ENCODE results near the gene CACNG6.

Gene CACNG6

DNA sequence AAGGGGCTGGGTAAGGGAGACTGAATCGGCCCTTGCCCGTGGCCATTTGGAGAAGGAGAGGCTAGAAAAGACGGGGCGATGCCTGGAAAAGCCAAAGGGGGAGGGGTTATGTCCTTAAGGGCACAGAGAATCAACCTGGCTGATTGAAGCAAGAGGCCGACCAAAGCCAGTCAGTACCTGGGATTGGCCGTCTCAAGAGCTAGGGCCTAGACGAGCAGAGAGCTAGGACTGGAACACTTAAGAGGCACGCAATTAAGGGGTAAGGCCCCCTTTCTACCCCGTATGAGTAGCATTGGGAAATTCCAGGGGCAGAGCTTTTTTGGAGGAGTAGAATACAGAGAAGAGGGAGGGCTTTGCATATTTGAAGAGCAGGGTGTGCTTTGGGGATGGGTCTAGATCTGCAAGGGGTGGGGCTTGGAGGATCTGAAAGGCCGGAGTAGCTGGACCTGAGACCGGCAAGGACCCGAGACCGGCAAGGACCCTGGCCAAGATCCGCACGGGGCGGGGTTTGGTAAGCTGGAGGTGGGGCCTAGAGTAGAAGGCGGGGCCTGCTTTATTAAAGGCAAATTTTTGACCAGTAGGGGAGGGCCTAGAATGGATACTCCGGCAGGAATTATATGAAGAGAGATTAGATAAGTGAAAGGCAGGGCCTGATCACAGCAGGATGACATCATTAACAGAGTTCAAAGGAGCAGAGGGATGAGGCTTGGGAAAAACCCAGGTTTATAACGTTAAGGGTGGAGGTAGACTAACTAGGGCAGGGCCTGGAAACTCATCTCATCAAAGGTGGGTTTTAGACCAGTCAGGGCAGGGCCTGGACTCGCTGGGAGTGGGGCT is 10.7 kb upstream of the CACNG6 start:
- no peak overlapping the region for H3K4me3 ChIP-seq (ENCODE audit: low read depth, low read length)
- no peak for DNase-seq (ENCODE audit: low read depth)
- TF ChIP-seq, protein P1, sequence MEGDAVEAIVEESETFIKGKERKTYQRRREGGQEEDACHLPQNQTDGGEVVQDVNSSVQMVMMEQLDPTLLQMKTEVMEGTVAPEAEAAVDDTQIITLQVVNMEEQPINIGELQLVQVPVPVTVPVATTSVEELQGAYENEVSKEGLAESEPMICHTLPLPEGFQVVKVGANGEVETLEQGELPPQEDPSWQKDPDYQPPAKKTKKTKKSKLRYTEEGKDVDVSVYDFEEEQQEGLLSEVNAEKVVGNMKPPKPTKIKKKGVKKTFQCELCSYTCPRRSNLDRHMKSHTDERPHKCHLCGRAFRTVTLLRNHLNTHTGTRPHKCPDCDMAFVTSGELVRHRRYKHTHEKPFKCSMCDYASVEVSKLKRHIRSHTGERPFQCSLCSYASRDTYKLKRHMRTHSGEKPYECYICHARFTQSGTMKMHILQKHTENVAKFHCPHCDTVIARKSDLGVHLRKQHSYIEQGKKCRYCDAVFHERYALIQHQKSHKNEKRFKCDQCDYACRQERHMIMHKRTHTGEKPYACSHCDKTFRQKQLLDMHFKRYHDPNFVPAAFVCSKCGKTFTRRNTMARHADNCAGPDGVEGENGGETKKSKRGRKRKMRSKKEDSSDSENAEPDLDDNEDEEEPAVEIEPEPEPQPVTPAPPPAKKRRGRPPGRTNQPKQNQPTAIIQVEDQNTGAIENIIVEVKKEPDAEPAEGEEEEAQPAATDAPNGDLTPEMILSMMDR (IDR thresholded peaks at IDR 0.05; ENCODE audit: low read depth, low read length, missing control alignments), result no peak

DNA sequence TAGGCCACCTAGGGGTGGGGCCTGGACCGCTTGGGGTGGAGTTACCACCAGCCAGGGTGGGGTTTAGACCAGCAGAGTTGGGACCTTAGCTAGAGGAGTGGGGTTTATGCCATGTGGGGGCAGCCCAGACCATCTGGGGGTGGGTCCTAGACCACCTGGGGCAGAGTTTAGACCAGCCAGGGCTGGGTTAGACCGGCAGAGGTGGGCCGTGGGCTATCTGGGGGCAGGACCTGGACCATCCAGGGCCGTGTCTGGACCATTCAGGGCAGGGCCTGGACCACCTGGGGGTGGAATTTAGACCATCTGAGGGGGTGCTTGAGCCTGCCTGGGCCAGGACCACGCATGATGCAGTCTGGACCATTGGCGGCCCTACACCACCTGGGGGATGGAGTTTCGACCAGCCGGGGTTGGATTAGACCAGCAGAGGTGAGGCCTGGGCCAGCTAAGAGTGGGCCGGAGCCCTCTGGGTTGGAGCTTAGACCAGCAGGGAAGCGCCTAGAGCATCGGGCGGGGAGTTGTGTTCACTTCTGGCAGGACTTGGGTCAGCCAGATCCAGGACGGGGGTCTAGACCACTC is 10.0 kb upstream of the CACNG6 start:
- TF ChIP-seq, protein P1 (IDR thresholded peaks at IDR 0.05; ENCODE audit: low read depth, low read length, missing control alignments), result no peak
- no peak for DNase-seq (ENCODE audit: low read depth)
- H3K4me3 ChIP-seq (ENCODE audit: low read depth, low read length), result no peak overlapping the region

DNA sequence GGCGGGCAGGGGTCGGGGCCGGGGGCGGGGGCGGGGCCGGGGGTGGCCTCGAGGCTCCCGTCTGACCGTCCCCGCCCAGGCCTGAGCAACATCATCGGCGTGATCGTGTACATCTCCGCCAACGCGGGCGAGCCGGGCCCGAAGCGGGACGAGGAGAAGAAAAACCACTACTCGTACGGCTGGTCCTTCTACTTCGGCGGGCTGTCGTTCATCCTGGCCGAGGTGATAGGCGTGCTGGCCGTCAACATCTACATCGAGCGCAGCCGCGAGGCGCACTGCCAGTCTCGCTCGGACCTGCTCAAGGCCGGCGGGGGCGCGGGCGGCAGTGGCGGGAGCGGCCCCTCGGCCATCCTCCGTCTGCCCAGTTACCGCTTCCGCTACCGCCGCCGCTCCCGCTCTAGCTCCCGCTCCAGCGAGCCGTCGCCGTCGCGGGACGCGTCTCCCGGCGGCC is 9.4 kb upstream of the CACNG6 start:
- TF ChIP-seq, protein P1 (IDR thresholded peaks at IDR 0.05; ENCODE audit: low read depth, low read length, missing control alignments), result no peak
- H3K4me3 ChIP-seq (ENCODE audit: low read depth, low read length), result no peak overlapping the region
- DNase-seq (ENCODE audit: low read depth), result no peak

DNA sequence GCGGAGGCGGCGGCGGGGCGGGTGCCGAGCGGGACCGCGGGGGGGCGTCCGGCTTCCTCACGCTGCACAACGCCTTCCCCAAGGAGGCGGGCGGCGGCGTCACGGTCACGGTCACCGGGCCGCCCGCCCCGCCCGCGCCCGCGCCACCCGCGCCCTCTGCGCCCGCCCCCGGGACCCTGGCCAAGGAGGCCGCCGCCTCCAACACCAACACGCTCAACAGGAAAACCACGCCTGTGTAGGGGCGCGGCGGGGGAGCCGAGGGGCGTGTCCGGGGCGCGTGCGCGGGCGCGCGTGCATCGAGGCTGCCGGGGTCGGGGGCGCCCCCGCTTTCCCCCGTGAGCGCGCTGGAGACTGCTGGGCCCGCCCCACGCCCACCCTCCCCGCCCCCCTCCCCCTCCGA is 8.8 kb upstream of the CACNG6 start:
- TF ChIP-seq, protein P1 (IDR thresholded peaks at IDR 0.05; ENCODE audit: low read depth, low read length, missing control alignments), result no peak
- H3K4me3 ChIP-seq (ENCODE audit: low read depth, low read length), result no peak overlapping the region
- no peak for DNase-seq (ENCODE audit: low read depth)

DNA sequence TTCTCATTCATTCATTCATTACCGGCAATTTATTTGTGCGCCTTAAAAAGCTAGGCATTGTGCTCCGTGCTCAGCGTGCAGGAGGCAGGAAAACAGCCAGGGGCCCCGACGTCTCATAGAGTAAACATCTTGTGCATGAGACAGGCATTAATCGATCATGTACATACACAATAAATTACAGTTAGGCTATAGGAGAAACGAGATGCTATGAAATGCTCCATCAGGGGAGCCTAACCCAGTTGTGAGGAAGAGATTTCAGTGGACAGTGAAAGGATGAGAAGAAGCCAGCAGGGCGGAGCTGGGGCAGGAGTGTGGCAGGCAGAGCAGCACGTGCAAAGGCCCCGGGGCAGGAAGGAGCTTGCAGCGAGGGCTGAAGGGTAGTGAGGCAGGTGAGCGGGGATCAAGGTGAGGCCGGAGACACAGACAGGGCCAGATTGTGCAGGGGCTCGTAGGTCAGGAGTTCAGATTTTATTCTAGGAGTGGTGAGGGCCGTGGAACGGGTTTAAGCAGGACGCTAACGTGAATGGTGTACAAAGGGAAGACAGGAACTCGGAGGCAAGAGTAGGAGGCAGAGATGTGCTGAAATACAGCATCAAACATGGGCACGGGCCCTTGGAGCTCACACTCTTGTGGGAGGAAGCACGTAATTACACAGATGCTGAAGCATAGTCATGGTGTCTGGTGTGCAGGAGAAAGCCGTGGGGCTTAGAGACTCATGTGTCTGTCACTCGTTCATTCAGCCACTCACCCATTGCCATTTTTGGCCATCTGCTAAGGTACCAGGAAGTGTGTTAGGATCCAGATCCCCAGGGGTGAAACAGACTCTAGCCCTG is 7.8 kb upstream of the CACNG6 start:
- DNase-seq (ENCODE audit: low read depth), result no peak
- TF ChIP-seq, protein P1 (IDR thresholded peaks at IDR 0.05; ENCODE audit: low read depth, low read length, missing control alignments), result no peak
- no peak overlapping the region for H3K4me3 ChIP-seq (ENCODE audit: low read depth, low read length)

DNA sequence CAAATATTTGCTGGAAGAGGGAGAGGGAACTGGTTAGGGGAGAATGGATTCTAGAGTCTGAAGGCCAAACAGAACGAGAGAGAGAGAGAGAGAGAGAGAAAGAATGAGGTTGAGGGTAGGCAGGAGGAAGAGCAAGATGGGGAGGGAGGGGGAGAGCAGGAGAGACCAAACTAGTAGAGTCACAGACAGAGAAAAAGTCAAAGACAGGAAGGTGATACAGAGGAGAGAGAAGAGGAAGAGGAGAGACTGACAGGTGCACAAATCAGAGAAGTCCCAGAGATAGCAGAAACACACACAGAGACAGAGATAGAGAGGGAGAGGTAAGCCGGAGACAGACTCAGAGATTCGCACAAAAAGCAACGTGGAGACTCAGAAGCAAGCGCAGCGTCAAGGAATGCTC is 5.6 kb upstream of the CACNG6 start:
- H3K4me3 ChIP-seq (ENCODE audit: low read depth, low read length), result no peak overlapping the region
- no peak for DNase-seq (ENCODE audit: low read depth)
- TF ChIP-seq, protein P1 (IDR thresholded peaks at IDR 0.05; ENCODE audit: low read depth, low read length, missing control alignments), result no peak
